ENCODE data around the gene DAD1.
"Not testable (repeated sequence)": the region's sequence is repeated elsewhere in the genome, so short reads cannot be mapped to it uniquely, and the experiment has no call there.

DAD1 gene

GRCh38 chr14:22598896-22599244, 9.8 kb upstream of the DAD1 start:
- DNase-seq (ENCODE audit: low read depth in 2 of 2), result peak; percentile 14 to 29

DNA sequence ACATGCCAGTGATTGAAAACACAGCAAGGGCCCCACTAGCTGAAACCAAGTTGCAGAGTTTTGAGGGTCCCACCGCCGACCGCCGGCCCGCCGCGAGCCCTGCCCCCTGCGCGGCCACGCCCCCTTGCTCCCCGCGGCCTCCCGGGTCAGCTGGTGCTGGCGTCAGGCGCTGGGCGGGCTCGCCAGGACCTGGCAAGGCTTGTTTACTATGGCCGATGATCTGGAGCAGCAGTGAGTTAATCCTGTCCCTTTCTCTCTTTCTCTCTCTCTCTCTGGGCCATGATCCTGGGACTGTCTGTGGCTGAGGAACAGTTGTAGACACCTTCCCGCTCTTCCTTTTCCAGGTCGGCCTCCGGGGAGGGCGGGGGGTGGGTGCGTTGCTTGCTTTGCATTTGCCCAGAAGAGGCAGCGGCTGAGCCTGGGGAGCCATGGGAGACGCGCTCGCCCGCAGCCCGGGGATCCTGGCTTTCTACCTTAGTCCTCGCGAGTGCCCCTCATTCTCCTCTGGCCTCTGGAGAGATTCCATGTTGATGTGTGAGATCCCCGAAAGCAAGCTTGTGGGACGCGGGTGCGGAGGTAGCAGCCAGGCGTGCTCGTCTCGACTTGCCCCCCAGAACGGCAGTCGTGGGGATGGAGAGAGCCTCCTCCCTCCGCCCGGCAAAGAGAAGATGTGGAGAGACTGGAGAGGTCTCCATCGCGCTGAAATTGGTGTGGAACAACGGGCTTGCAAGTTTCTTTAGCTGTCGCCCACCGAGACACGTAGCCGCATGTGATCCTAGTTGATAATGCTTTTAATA, 9.3 kb upstream of the DAD1 start, which contains the start of gene ABHD4:
Gene ABHD4 (plus strand): TSS at position 202 of the 797 bp plus-strand sequence. CDS start 7 bp downstream, at position 209.
- DNase-seq (ENCODE audit: low read depth in 2 of 2), result peak in 1 of 2 donors; percentile 56

DNA sequence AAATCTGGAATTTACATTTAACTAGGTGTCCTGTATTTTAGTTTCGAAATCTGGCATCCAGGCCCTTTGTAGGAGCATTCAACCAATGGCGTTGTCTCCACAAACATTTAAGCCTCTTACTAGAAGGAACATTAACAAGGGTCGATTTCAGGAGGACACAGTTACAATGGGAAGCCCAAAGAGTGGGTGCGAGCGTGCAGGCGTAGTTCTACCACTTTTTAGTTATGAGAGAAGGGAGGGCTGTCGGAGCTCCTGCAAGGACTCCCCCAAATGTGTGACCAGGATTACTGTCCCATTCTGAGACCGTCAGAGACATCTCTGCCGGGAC, 8.7 kb upstream of the DAD1 start:
- DNase-seq (ENCODE audit: low read depth in 2 of 2), result no peak

DNA sequence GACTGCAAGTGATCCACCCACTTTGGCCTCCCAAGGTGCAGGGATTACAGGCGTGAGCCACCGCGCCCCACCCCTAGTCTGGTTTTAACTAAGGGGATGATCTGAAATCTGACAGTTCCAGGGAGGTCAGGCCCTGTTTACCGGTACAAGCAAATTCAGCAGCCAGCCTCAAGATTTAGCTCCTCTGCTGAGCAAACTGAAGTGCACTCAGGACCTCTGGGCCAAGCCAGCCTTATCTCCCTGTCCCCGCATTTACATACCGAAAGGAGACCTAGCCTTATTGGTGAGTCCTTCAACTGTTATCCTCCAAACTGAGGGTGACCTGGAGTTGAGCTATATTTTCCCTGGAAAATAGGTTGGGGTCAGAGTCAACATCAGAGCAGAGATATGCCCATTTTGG, 8.2 kb upstream of the DAD1 start:
- no peak for DNase-seq (ENCODE audit: low read depth in 2 of 2)

DNA sequence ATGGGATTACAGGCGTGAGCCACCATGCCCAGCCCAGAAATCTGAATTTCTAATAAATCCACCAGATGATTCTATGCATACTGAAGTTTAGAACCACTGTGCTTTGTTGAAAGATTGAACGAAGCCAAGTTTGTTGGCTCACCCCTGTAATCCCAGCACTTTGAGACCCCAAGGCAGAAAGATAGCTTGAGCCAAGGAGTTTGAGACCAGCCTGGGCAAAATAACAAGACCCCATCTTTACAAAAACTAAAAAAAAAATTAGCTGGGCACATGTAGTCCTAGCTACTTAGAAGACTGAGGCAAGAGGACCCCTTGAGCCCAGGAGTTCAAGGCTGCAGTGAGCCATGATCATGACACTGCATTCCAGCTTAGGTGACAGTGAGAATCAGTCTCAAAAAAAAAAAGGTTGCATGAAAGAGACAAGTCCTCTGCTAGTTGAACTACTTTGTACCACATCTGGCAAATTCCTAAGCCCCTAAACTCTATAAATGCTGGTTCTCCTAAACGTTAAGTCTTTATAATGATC, 7.4 kb upstream of the DAD1 start:
- DNase-seq (ENCODE audit: low read depth in 2 of 2), result no peak

- DNase-seq (ENCODE audit: low read depth in 2 of 2), result no peak
Observed at GRCh38 chr14:22594156-22594716, 5.2 kb upstream of the DAD1 start.

GRCh38 chr14:22593601-22594000, 4.6 kb upstream of the DAD1 start:
- DNase-seq (ENCODE audit: low read depth in 2 of 2), result no peak

- no peak for DNase-seq (ENCODE audit: low read depth in 2 of 2)
Observed at GRCh38 chr14:22593189-22593588, 4.2 kb upstream of the DAD1 start.

- no peak for DNase-seq (ENCODE audit: low read depth in 2 of 2)
Observed at GRCh38 chr14:22588526-22589095, 413 bp downstream of the DAD1 start.

GRCh38 chr14:22587677-22588422, 1.2 kb downstream of the DAD1 start:
- not testable (repeated sequence) for DNase-seq (ENCODE audit: low read depth in 2 of 2)

DNA sequence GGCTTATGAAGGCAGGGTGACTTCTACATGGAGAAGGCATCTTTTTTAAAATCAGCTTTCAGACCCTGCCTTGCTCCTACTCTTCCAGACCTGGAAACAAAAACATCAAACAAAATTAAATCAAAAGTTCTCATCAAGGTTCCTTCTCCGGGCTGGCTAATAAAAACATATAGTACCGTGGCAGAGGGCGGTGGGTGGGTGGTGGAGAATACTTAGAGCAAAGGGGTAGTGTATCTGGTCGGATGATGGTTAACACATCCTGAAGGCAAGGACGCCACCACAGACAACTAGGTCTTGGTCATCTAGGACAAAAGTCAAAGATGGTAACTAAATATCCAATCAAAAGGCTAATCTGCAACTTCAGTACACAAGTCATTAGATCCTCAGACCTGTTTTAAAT, 1.8 kb downstream of the DAD1 start:
- DNase-seq (ENCODE audit: low read depth in 2 of 2), result no peak

GRCh38 chr14:22583994-22584393, 5.0 kb downstream of the DAD1 start:
- no peak for DNase-seq (ENCODE audit: low read depth in 2 of 2)

- DNase-seq (ENCODE audit: low read depth in 2 of 2), result no peak
Observed at GRCh38 chr14:22580625-22581024, 8.4 kb downstream of the DAD1 start.

DNA sequence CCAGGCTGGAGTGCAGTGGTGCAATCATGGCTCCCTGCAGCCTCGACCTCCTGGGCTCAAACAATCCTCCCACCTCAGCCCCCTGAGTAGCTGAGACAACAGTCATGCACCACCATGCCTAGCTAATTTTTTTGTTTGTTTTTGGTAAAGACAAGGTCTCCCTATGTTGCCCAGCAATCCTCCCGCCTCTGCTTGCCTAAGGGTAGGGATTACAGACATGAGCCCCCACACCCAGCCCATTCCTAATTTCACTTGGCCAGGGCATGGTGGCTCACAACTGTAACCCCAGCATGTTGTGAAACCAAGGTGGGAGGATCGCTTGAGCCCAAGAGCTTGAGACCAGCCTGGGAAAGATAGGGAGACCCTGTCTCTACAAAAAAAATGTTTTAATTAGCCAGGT, 9.1 kb downstream of the DAD1 start:
- no peak for DNase-seq (ENCODE audit: low read depth in 2 of 2)

- DNase-seq (ENCODE audit: low read depth in 2 of 2), result no peak
Observed at GRCh38 chr14:22579236-22579635, 9.8 kb downstream of the DAD1 start.

- DNase-seq (ENCODE audit: low read depth in 2 of 2), result no peak
Observed at GRCh38 chr14:22577334-22577908, 11.6 kb downstream of the DAD1 start.

DNA sequence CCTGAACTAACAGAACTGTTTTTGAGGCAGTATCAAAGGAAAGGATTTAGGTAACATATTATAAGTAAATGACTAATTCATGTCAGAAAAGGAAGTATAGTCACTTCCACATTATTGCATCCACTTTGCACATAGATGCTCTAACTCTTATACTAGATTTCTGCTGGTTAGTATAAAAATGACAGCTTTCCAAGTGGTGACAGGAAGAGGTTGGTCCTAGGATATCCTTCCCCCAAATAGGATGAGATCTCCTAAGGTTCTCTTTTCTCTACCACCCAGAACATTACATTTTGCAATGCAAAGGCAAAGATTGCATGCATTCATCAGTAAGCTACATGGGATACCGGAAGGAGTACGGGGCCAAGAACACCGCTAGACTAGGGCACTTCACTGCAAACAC, 15.2 kb downstream of the DAD1 start:
- DNase-seq (ENCODE audit: low read depth in 2 of 2), result no peak

DNA sequence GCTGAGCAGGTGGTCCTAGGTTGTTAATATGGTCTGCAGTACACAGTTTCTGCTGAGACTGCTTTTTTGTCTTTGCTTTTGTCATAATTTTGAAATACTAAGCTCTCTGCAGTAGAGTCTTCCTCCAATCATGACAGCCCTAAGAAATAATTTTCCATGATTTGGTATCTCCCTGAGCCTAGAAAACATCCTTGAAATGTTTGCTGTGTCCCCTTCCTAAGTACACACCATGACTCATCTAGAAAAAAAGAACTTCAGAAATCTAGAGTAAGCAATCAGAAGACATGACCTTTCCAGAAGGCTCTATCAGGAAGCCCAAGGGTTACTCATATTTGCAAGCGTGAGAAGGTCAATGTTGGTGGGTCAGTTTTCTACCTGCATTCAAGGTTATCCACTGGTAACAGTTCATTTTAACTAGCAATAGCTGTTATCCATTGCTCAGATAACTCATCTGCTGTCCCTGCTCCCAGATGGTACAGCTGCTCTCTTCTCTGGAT, 16.4 kb downstream of the DAD1 start:
- DNase-seq (ENCODE audit: low read depth in 2 of 2), result no peak

DNA sequence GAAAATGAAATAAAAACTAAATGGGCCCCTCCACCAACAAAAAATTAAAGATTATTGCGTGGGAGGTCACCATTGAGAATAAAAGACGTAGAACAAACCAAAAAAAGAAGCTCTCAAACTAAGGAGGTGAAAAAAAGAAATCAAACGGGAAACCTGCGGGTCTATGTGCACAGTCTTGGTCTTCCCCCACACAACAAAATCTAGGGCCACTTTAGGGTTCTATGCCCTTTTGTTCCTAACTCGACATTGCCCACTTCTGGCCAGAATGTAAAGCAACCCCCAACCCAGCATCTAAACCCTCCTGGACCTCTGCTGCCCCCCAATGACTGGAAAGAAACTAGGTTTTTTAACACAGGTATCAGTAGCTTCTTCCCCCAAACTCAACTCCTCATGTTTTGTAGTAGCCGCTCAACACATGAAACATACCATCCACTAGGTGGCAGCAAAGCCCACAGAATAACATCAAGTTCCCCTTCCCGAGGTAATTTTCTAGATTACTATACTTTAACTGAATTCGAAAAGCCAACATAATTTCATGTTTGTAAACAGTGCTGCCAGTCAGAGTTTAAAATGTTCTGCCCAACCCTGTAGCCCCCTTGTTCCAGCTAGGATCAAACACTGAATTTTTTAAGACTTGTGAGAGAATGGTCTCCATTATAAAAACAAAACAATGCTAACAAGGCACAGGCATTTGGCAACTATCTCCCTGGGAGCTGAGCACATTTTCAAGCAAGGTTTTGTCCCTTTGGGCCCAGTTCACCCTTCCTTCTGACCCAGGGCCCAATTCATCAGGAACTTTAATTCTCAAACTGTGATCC, 18.7 kb downstream of the DAD1 start:
- peak; percentile 69 to 84 for DNase-seq (ENCODE audit: low read depth in 2 of 2)

GRCh38 chr14:22569737-22570131, 19.3 kb downstream of the DAD1 start:
- no peak for DNase-seq (ENCODE audit: low read depth in 2 of 2)

DNA sequence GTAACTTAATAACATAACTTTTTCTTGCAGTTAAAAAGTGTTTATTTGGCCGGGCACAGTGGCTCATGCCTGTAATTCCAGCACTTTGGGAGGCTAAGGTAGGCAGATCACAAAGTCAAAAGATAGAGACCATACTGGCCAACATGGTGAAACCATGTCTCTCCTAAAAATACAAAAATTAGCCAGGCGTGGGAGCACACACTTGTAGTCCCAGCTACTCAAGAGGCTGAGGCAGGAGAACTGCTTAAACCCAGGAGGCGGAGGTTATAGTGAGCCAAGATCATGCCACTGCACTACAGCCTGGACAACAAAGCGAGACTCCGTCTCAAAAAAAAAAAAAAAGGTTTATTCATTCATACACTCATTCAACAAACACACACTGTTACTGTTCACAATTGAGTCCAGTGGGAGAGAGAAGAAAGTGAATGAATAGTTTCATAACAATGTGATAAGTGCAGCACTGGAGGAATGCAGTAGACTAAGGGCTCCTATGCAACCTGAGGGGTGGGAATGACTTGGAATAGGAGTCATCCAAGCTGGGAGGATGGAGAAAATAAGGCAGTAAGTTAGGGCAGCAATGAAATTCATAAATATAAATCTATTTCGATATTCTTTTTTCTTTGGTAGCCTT, 19.8 kb downstream of the DAD1 start:
- no peak for DNase-seq (ENCODE audit: low read depth in 2 of 2)

All from stimulated activated CD8-positive, alpha-beta memory T cell treated with anti-CD3 and anti-CD28 coated beads, Interleukin-7, amount 100 ng/mL, for 4 hours (primary cell).